ENCODE measurements around the gene USP22. TPM values are rescaled to one million over a fixed set of nuclear protein-coding genes. Genes with fewer than 3 reads are reported as not detected.

The USP22 gene
- total RNA-seq, 1 donor from 2014 or later: 342 TPM

Small RNAs within 50 kb of the gene (small RNA-seq; reads per million reads assigned to genes)
- not detected for gene AC087393.1

Other genes starting within 250 kb of the USP22 start
- 10.9 TPM for gene DHRS7B, start 84.0 kb upstream of the USP22 start, total RNA-seq
- 11.2 TPM for gene TMEM11, start 171.2 kb upstream of the USP22 start, total RNA-seq
- gene NATD1, start 210.4 kb upstream of the USP22 start, total RNA-seq: 1.1 TPM
- gene MAP2K3, start 241.7 kb upstream of the USP22 start, total RNA-seq: 1.7 TPM

All from occipital lobe (tissue), 2 donors.